Astrocyte of the spinal cord (primary cell): Measurements from ENCODE around the gene ZNF446.
"Not testable (repeated sequence)": the region's sequence is repeated elsewhere in the genome, so short reads cannot be mapped to it uniquely, and the experiment has no call there.

Experiments used
- DNase-seq: peaks from one replicate; pipeline ENCODE4 v3.0.0; 2011; ENCODE audit warnings: low read depth, low spot score
- H3K4me3 ChIP-seq: 2 replicates; pipeline ENCODE4 v1.5.1; 2011; ENCODE audit warnings: low read depth, mild to moderate bottlenecking, low read length, moderate library complexity
- in situ Hi-C: cut with HindIII; loops from 2 replicates; pipeline ENCODE4 v1.10.0; 2017; ENCODE audit warnings: low sequenced_read_pairs
- TF ChIP-seq, protein P1 (sequence below): IDR thresholded peaks from 2 replicates; pipeline ENCODE4 v1.5.1; 2012; ENCODE audit warnings: low read depth, mild to moderate bottlenecking, low read length, inconsistent platforms

ZNF446 gene

GRCh38 chr19:58491393-58491792 lies 15.2 kb downstream of the ZNF446 start:
- in situ Hi-C loops, result no loop called here
- no peak for DNase-seq
- TF ChIP-seq, protein P1, sequence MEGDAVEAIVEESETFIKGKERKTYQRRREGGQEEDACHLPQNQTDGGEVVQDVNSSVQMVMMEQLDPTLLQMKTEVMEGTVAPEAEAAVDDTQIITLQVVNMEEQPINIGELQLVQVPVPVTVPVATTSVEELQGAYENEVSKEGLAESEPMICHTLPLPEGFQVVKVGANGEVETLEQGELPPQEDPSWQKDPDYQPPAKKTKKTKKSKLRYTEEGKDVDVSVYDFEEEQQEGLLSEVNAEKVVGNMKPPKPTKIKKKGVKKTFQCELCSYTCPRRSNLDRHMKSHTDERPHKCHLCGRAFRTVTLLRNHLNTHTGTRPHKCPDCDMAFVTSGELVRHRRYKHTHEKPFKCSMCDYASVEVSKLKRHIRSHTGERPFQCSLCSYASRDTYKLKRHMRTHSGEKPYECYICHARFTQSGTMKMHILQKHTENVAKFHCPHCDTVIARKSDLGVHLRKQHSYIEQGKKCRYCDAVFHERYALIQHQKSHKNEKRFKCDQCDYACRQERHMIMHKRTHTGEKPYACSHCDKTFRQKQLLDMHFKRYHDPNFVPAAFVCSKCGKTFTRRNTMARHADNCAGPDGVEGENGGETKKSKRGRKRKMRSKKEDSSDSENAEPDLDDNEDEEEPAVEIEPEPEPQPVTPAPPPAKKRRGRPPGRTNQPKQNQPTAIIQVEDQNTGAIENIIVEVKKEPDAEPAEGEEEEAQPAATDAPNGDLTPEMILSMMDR, result no peak
- no peak overlapping the region for H3K4me3 ChIP-seq

DNA sequence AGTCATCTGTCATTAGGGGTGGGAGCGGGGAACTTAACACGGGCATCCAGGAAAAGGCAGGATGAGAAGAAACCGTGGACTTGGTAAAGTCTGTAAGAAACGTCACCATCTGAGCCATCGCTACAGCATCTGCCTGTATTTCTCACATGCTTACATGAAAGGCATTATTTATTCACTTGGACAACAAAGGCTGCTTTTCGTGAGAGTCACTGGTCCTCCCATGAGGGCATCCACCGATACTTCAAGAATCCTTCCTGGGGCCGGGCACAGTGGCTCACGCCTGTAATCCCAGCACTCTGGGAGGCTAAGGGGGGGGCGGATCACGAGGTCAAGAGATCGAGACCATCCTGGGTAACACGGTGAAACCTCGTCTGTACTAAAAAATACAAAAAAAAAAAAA lies 16.1 kb downstream of the ZNF446 start:
- in situ Hi-C loops, result no loop called here
- no peak for DNase-seq
- H3K4me3 ChIP-seq, result no peak overlapping the region
- TF ChIP-seq, protein P1, result no peak

- TF ChIP-seq, protein P1, result no peak
- no peak for DNase-seq
Measured at GRCh38 chr19:58497634-58498170, 21.6 kb downstream of the ZNF446 start.

GRCh38 chr19:58498316-58499020 lies 22.3 kb downstream of the ZNF446 start:
- in situ Hi-C loops, result no loop called here
- DNase-seq, result no peak
- TF ChIP-seq, protein P1, result no peak

More at GRCh38 chr19:58497634-58498170, 21.6 kb downstream of the ZNF446 start:
- in situ Hi-C loops, result no loop called here
- no peak overlapping the region for H3K4me3 ChIP-seq

DNA sequence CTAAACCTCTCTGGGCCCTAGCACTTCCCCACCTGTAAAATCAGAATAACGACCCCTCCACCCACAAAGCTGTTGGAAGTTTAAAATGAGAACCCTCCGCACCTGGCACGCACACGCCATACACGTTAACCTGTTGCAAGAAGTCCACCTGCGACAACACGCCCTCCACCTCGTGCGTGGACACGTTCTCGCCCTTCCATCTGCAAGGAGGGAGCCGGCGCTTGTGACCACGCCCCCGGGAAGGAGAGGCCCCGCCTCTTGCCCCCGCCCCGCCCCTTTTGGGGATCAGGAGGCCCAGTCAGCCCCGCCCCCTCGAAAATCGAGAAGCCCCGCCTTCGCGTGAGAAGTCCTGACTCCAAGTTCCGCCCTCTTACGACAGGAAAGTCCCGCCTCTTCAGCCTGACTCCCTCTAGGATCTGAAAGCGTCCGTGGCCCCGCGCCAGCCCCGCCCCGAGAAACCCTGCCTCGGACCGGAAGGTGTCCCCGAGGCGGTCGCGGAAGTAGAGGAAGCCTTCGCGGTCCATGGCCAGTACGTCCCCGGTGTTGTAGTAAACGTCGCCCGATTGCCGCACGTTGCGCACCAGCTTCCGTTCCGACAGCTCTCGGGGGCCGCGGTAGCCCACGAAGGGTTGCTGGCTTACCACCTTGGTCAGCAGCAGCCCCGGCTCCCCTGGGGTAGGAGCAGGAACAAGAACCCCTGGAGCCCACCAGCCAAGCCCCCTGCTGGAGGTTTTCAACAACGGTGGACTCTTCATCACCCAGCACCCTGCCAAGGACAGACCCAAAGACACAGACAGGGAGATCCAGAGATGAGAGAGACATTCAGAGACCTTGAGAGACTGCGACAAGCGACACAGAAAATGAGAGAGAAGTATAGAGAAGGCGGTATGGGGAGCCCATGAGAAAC lies 23.1 kb downstream of the ZNF446 start:
- in situ Hi-C loops, result no loop called here
- DNase-seq, result peak; percentile 99
- TF ChIP-seq, protein P1, result peak; percentile 41
- H3K4me3 ChIP-seq, result peak overlapping the region; percentile 54

More at GRCh38 chr19:58498316-58499020, 22.3 kb downstream of the ZNF446 start:
- peak overlapping the region; percentile 54 for H3K4me3 ChIP-seq

- TF ChIP-seq, protein P1, result no peak
- in situ Hi-C loops, result no loop called here
- no peak for DNase-seq
- no peak overlapping the region for H3K4me3 ChIP-seq
Measured at GRCh38 chr19:58500242-58500641, 24.1 kb downstream of the ZNF446 start.

DNA sequence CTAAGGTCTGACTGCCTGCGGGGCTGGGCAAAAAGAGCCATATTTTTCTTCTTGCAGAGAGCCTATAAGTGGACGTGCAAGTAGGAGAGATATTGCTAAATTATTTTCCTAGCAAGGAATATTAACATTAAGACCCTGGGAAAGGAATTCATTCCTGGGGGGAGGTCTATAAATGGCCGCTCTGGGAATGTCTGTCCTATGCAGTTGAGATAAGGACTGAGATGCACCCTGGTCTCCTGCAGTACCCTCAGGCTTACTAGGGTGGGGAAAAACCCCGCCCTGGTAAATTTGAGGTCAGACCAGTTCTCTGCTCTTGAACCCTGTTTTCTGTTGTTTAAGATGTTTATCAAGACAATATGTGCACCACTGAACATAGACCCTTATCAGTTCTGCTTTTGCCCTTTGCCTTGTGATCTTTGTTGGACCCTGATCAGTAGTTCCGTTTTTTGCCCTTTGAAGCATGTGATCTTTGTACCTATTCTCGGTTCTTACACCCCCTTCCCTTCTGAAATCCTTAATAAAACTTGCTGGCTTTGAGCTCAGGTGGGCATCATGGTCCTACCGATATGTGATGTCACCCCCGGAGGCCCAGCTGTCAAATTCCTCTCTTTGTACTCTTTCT lies 31.6 kb downstream of the ZNF446 start:
- DNase-seq, in situ Hi-C loops, H3K4me3 ChIP-seq: not testable (repeated sequence)
